DOHH2 (cell line): ENCODE data around the gene POFUT2.

ENCODE experiments used
- H3F3A ChIP-seq: fragments of 200-600 bp; sonication (generic), shearing (Covaris generic); 2 replicates; pipeline ENCODE4 v1.6.0; 2016; ENCODE audit warnings: antibody characterized with exemption, mild to moderate bottlenecking; ENCODE audit not compliant: control insufficient read depth, insufficient read depth
- H3K27ac ChIP-seq: fragments of 200-600 bp; sonication (generic); 2 replicates; pipeline ENCODE4 v1.5.1; 2014; ENCODE audit warnings: low read depth, mild to moderate bottlenecking, low read length, moderate library complexity
- H3K27me3 ChIP-seq: fragments of 200-600 bp; sonication (generic); 2 replicates; pipeline ENCODE4 v1.6.1; 2014; ENCODE audit warnings: mild to moderate bottlenecking, low read length, mixed read lengths; ENCODE audit not compliant: control insufficient read depth
- H3K36me3 ChIP-seq: fragments of 200-600 bp; sonication (generic); 2 replicates; pipeline ENCODE4 v1.6.1; 2014; ENCODE audit warnings: mild to moderate bottlenecking, low read length, moderate library complexity, mixed read lengths; ENCODE audit not compliant: control insufficient read depth
- H3K4me1 ChIP-seq: fragments of 200-600 bp; sonication (generic); 2 replicates; pipeline ENCODE4 v1.6.1; 2014; ENCODE audit warnings: mild to moderate bottlenecking, low read length, mixed read lengths; ENCODE audit not compliant: control insufficient read depth
- H3K4me2 ChIP-seq: fragments of 200-600 bp; sonication (generic); 2 replicates; pipeline ENCODE4 v1.6.0; 2014; ENCODE audit warnings: mild to moderate bottlenecking, low read length, moderate library complexity
- H3K4me3 ChIP-seq: fragments of 200-600 bp; sonication (generic); 2 replicates; pipeline ENCODE4 v1.5.1; 2014; ENCODE audit warnings: mild to moderate bottlenecking, low read length, mixed read lengths
- H3K79me2 ChIP-seq: fragments of 200-600 bp; sonication (generic); 2 replicates; pipeline ENCODE4 v1.6.1; 2014; ENCODE audit warnings: mild to moderate bottlenecking, low read length, mixed read lengths; ENCODE audit not compliant: control insufficient read depth
- H3K9me2 ChIP-seq: fragments of 200-600 bp; sonication (generic); replicated peaks from 2 replicates; pipeline ENCODE4 v1.6.1; 2014; ENCODE audit warnings: mild to moderate bottlenecking, low read length, mixed read lengths; ENCODE audit not compliant: control insufficient read depth
- H3K9me3 ChIP-seq: fragments of 200-600 bp; sonication (generic); 2 replicates; pipeline ENCODE4 v1.6.1; 2014; ENCODE audit warnings: antibody characterized with exemption, low read length, mixed read lengths; ENCODE audit not compliant: control insufficient read depth, insufficient read depth
- H4K20me1 ChIP-seq: fragments of 200-600 bp; sonication (generic); 2 replicates; pipeline ENCODE4 v1.6.0; 2014; ENCODE audit warnings: low read depth, mild to moderate bottlenecking, antibody characterized with exemption, low read length, moderate library complexity; ENCODE audit not compliant: control insufficient read depth, insufficient read depth
- CTCF ChIP-seq: fragments of 200-600 bp; sonication (generic); IDR thresholded peaks from one replicate; pipeline ENCODE4 v1.5.1; 2014; ENCODE audit warnings: antibody characterized with exemption, mild to moderate bottlenecking, low read depth, low read length; ENCODE audit not compliant: poor library complexity, severe bottlenecking
- EZH2phosphoT487 ChIP-seq: fragments of 200-600 bp; sonication (generic); IDR thresholded peaks from 2 replicates; pipeline ENCODE4 v1.6.1; 2017; ENCODE audit warnings: borderline replicate concordance, mild to moderate bottlenecking, antibody characterized with exemption, low read length, moderate library complexity, mixed read lengths

The POFUT2 gene

GRCh38 chr21:45270306-45270821, 17.3 kb downstream of the POFUT2 start:
- no peaks in the 10 kb centered on the region for H3K27me3 ChIP-seq
- no peak overlapping the region for H3K4me2 ChIP-seq
- no peaks in the 10 kb centered on the region for H3K79me2 ChIP-seq
- H3K9me2 ChIP-seq = no peaks in the 10 kb centered on the region
- H3K4me3 ChIP-seq = no peak overlapping the region
- peaks cover 10% of the 10 kb centered on the region; the same call in 1 of the 2 replicates for H3K9me3 ChIP-seq
- peaks cover 23% of the 10 kb centered on the region for H3K36me3 ChIP-seq
- H3K4me1 ChIP-seq = no peaks in the 10 kb centered on the region
- TF ChIP-seq EZH2phosphoT487 = no peak
- peak; percentile 24 for TF ChIP-seq CTCF
- no peak overlapping the region for H3K27ac ChIP-seq
- H3F3A ChIP-seq = no peaks in the 10 kb centered on the region
- H4K20me1 ChIP-seq = no peaks in the 10 kb centered on the region

GRCh38 chr21:45269861-45270260, 17.8 kb downstream of the POFUT2 start:
- H3F3A ChIP-seq = no peaks in the 10 kb centered on the region
- no peaks in the 10 kb centered on the region for H3K27me3 ChIP-seq
- TF ChIP-seq EZH2phosphoT487 (no peak), CTCF (no peak)
- no peaks in the 10 kb centered on the region for H4K20me1 ChIP-seq
- H3K79me2 ChIP-seq = no peaks in the 10 kb centered on the region
- no peaks in the 10 kb centered on the region for H3K9me2 ChIP-seq
- no peak overlapping the region for H3K4me3 ChIP-seq
- H3K36me3 ChIP-seq = peaks cover 20% of the 10 kb centered on the region
- H3K9me3 ChIP-seq = peaks cover 10% of the 10 kb centered on the region; the same call in 1 of the 2 replicates
- no peak overlapping the region for H3K27ac ChIP-seq
- no peak overlapping the region for H3K4me2 ChIP-seq
- H3K4me1 ChIP-seq = no peaks in the 10 kb centered on the region

GRCh38 chr21:45267390-45267760, 20.3 kb downstream of the POFUT2 start:
- Histone ChIP-seq H3K4me1 (no peaks in the 10 kb centered on the region), H3F3A (no peaks in the 10 kb centered on the region), H3K9me2 (no peaks in the 10 kb centered on the region), H3K79me2 (no peaks in the 10 kb centered on the region), H3K36me3 (peaks cover 21% of the 10 kb centered on the region), H4K20me1 (no peaks in the 10 kb centered on the region), H3K27ac (no peak overlapping the region), H3K9me3 (peaks cover 10% of the 10 kb centered on the region; the same call in 1 of the 2 replicates), H3K27me3 (no peaks in the 10 kb centered on the region), H3K4me2 (no peak overlapping the region), H3K4me3 (no peak overlapping the region)
- TF ChIP-seq CTCF (no peak), EZH2phosphoT487 (no peak)
